SHP77 (cell line): Measurements from ENCODE around the gene MRPL36.

ENCODE experiments used
- DNase-seq, 2 experiments: peaks; one replicate each; lab custom pipeline; 2025; lab: John Stamatoyannopoulos, UW

Gene MRPL36

DNA sequence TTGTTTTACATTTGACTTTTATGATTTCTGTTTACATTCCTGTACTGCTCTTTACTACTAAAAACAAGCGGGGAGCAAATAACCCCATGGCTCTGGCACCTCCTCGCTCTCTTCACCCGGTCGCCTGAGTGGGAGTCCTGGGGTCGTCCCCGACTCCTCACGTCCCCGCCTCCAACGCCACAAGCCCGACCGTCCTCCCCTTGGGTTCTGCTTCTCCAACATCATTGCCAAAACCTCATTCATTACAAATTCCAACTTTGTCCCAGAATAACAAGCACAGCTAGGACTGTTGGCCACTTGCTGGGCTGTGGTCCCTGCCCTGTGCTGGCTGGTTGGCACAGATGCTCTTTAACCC is 35.1 kb downstream of the MRPL36 start:
- DNase-seq = no peak

- DNase-seq = no peak
Measured at GRCh38 chr5:1763960-1764605, 35.6 kb downstream of the MRPL36 start.

GRCh38 chr5:1763548-1763911 is 36.1 kb downstream of the MRPL36 start:
- DNase-seq = peak in 1 of 2 experiments; percentile 28

DNA sequence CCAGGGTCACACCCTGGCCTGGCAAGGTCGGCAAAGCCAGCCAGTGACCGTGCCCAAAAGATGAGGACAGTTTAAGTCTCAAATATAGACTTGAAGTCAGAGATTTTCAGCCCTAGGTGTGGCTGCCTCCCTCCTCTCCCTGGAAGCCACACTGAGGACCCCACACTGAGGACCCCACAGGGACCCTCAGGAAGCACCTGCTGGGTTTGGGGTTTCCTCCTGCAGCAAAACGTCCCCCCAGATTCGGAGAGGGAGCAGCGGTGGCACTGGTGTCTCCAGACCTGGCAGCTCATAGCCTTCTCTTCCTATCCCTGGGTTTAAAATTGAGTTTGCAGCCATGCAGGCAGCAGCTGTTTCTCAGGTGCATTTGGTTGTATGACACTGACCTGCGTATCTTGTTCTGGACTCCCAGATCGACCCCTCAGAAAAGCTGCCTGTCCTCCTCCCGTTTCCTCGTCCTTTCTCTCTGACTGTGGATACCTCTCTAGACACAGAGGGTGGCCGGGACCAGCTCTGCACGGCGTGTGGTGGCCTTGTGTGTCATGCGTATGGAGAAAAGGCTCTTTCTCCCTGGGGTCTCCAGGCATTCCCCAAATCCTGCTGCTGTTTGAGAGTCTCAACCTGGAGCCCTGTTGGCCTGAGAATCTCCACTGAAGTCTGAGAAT is 36.6 kb downstream of the MRPL36 start:
- no peak for DNase-seq

DNA sequence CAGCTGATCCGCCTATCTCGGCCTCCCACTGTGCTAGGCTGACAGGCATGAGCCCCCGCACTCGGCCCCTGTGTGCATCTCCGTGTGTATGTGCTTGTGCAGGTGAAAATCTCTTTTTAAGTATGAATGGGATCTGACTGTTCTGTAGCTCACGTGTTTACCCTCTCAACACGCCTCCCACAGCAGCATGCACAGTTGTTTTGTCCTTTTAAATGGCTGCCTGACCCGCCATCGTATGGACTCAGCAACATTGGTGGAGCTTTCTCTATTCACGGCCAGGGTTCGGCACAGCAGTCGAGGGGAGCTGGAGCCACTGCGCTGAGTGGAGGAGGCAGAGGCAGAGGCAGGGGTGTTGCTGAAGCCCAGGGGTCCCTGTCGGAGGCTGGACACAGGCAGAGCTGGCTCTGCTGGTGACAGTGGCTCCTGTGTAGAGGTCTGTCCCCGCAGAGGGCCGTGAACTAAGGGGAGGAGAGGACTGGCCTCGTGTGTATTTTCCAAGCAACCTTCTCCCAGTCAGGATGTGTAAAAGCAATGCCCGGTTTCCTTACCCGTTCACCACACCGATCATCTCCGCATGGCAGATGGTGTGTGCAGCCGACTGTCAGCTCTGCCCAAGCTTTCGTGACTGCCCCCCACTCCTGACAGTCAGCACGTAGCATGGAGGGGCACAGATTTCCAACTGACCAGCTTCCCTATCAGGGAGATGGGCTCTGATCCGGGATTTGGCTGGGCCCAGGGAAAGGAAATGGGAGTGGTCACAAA is 37.3 kb downstream of the MRPL36 start:
- no peak for DNase-seq

DNA sequence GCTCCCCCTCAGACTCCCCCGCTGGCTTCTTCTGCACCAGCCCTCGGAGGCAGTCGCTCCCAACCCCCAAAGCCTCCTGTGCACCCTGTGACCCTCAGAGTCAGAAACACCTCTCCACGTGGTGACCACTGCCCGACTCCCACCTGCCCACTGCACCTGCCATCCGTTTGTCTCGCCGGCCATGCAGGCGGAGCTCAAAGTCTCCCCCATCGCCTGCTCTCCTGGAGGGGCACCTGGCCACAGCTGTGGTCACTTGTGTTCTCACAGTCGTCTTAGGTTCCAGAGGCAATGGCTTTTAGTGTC is 38.2 kb downstream of the MRPL36 start:
- no peak for DNase-seq

DNA sequence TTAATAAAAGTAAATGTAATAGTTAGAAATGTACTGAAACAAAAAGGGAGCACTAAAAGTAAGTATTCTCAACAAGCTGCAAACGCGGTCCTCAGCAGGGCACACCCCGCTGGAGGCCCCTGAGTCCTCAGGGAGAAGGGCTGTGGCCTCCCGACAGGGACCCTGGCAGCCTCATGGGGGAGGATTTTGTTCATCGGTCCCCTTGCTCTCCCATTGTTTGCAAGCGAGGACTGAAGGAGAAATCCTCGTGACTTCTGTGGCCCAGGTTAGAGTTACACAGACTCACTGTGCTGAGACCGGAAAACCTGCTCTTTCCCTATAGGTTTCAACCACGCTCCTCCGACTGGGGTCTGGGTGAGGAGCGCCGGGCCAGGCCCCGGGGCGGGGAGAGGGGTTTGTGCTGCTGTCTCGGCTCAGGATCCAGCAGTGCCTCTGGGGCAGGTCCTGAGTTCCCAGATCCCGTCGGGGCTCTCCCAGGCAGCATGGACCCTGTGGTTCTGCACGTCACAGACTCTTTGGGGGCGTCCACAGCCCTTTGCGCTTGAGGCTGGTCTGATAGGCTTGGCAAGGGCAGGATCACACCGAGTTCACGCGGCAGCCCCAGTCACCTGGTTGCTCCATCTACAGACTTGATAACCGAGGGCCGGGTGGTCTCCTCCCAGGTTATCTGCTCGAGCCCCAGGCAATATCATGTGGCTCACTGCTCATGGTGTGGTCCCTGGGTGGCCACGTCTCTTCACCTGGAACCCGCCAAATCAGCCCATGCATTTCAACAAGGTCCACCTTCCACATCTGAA is 38.8 kb downstream of the MRPL36 start:
- DNase-seq = no peak

GRCh38 chr5:1760231-1760630 is 39.4 kb downstream of the MRPL36 start:
- DNase-seq = no peak

DNA sequence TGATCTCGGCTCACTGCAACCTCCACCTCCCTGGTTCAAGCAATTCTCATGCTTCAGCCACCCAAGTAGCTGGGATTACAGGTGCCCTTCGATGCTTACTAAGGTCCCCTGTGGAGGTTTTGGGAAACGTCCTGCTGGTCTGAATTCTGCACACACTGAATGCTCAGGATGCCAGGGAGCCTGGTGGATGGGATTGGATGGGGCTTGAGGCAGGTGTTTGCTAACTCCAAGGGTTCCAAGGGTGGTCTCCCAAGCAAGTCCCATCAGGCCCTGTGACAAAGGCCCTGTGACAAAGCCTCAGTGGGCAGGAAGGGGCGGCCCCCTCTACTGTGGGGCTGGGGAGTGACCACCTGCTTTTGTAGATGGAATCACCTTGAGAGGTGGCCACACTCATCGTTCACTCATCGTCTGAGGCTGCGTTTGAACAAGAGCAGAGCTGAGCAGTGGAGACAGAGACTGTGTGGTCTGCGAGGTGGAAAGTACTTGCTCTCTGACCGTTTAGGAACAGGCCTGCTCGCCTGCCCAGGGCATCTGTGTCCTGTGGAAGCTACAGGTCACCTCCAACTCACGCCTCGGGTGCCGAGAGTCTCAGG is 40.2 kb downstream of the MRPL36 start:
- DNase-seq = no peak

- no peak for DNase-seq
Measured at GRCh38 chr5:1758574-1758973, 41.1 kb downstream of the MRPL36 start.

- DNase-seq = no peak
Measured at GRCh38 chr5:1757511-1757910, 42.1 kb downstream of the MRPL36 start.

DNA sequence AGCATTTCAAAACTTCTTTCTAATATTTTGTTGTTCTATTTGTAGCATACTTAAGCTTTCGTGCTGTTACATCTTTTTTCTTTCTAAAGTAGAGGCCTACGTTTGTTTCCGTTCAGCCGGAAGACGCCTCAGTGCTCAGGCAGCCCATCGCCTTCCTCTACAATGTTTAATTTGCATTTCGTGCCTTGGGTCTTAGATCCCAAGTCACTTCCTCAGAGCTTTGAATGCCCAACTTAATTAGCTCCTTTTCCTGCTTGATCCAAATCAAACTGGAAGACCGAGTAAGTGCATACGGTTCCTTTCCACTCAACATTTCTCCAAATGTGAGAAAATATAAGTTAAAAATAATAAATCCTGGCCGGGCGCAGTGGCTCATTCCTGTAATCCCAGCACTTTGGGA is 43.2 kb downstream of the MRPL36 start:
- no peak for DNase-seq

- no peak for DNase-seq
Measured at GRCh38 chr5:1755321-1755949, 44.2 kb downstream of the MRPL36 start.

DNA sequence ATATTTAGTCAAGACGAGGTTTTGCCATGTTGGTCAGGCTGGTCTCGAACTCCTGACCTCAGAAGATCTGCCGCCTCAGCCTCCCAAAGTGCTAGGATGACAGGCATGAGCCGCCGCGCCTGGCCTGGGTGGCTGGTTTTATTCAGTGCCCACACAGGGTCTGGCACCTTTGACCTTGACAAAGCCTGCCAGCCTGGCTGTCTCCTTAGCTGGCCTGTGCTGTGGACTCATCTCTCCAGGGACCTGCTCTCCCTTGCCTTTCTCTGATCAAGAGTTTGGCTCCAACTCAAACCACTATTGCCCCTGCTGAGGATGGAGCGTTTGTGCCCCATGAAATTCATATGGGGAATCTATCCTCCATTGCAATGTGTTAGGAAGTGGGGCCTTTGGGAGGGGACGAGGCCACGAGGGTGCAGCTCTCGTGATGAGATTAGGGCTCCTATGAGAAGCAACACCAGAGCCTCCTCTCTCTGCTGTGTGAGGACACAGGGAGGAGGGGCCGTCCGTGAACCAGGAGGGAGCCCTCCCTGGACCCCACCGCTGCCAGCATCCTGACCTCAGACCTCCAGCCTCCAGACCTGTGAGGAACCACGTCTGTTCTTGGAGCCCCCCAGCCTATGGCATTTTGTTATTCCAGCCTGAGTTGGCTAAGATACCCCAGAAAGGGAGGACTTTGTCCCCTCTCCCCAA is 45.0 kb downstream of the MRPL36 start:
- no peak for DNase-seq

DNA sequence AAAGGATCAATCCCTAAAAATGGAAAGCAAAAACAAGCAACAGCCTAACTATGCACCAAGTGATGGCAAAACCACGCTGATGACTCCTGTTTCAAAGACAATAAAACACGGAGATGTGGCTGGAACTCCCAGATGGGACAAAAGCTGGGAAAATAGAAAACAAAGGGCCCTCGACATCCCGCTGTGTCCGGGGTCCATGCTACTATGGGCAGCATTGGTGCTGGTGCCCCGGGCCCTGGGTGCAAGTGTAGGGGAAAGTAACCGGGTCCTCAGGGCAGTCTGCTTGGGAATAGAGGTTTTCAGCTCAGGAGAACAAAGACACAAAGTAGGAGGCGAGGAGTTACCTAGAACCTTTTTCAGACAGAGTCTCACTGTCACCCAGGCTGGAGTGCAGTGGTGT is 46.1 kb downstream of the MRPL36 start:
- DNase-seq = no peak

GRCh38 chr5:1752881-1753280 is 46.8 kb downstream of the MRPL36 start:
- no peak for DNase-seq

DNA sequence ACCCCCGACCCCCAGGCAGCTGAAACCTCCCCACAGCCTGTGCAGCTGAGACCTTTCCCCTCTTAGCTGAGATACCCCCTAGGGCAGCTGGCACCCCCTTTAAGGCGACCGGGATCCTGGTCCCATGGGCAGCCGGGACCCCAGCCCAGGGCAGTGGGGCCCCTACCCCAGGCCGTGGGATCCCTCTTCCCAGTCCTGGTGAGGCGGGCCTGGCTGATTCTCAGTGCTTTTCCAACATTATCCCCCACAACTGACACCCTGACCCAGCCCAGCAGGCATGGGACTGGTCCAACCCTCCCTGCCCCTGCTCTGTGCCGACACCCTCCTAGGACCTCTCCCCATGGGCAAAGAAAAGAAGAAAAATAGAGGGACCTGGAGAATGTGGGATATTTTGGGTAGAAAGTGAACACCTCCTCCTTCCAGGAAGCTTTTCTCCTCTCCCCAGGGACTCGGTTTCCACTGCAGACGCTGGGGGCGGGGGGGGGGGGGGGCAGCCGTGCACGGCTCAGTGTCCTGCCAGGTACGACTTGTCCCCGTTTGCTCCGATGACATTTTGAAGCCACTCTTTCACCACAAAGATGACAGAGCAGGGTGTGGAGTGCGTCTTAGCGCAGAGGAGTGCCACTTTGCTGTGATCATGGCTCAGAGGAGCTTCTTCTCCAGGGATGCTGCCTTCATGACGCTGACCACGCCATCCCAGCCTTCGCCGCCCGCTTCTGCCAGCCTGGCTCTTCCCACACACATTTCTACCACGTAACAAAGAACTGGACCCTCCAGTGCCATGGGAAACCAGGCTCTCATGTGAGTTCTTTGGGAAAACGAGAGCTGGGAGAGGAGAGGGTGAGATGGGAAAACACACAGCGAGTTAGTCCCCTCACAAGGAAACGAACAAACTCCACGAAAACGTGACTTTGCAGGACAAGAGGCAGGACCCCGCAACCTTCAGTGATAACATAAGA is 47.5 kb downstream of the MRPL36 start:
- no peak for DNase-seq

DNA sequence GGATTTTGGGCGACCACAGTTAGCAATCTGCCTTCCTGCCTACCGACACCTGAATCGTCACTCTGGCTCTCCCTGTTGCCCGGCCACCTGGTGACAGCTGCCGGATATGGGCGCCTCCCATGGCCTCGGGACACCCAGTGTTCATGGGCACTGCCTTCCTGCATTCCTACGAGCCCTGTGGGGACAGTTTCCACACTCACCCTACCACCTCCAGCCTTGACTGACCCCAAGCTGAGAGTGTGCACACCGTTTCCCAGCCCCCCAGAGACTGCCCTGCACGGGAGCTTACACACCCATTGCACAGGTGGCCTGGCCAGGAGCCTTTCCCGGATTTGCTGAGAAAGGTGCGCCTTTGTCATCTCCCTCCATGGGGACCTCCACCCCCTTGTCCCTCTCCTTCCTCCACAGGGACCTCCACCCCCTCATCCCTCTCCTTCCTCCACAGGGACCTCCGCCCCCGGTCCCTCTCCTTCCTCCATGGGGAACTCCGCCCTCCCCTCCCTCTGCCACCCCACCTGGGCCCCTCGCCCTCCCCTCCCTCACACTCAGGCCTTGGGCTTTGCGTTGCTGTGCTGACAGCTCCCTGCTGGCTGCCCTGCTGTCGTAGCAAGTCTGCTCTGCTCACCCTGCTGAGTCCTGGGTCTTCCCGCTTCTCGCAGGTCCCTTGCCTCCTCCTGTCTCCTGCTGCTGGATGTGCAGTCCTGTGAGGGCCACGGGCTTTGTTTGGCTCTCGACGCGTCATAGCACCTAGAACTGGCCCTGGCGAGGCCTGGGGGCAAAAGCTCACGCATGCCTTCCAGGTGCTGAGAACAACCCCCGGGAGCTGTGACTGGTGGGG is 48.4 kb downstream of the MRPL36 start:
- no peak for DNase-seq

- no peak for DNase-seq
Measured at GRCh38 chr5:1750469-1750868, 49.2 kb downstream of the MRPL36 start.
